Endothelial cell of umbilical vein (primary cell): Measurements from ENCODE around the gene TAF15. TPM values are rescaled to one million over a fixed set of nuclear protein-coding genes. Genes with fewer than 3 reads are reported as not detected.
A peak's percentile ranks its signal among the peaks of the same experiment; 100 is the strongest.

Source experiments
- BruUV-seq: library from RNA; stranded (reverse); fragments of 400-500 nt; replicated peaks from 2 replicates; lab custom pipeline; 2021; lab: Mats Ljungman, UMichigan
- CTCF ChIA-PET: fragments of 300-600, 350-600 bp; sonication (Branson Sonifier 250); formaldehyde crosslinking; loops from one replicate; lab custom pipeline; 2021; ENCODE audit warnings: antibody characterized with exemption, inconsistent platforms; lab: Charles Lee
- POLR2A ChIA-PET: fragments of 300-600, 350-600 bp; sonication (Branson Sonifier 250); formaldehyde crosslinking; loops from one replicate; lab custom pipeline; 2021; ENCODE audit warnings: antibody characterized with exemption, inconsistent platforms; lab: Charles Lee
- DNase-seq: peaks from one replicate; pipeline ENCODE4 v3.0.0-alpha.2; 2011; ENCODE audit warnings: low read depth, low spot score
- FAIRE-seq: peaks from 2 replicates; lab custom pipeline; 2011; peaks lifted over from hg19 to GRCh38; lab: Jason Lieb, UNC
- H2AFZ ChIP-seq: 2 replicates; pipeline ENCODE4 v1.6.0; 2012; ENCODE audit warnings: low read depth, low read length, control low read depth, inconsistent platforms
- H3K27ac ChIP-seq: 2 replicates; pipeline ENCODE4 v1.5.1; 2011; ENCODE audit warnings: low read depth, mild to moderate bottlenecking, control low read depth, low read length, moderate library complexity; ENCODE audit not compliant: insufficient read depth
- H3K27me3 ChIP-seq, 2 experiments: 2 replicates each; pipeline versions ENCODE4 v1.6.0 to v1.6.1; 2011; ENCODE audit warnings: low read length in 2 of 2, mixed read lengths in 1 of 2; ENCODE audit not compliant: control insufficient read depth in 2 of 2, insufficient read depth in 2 of 2
- H3K36me3 ChIP-seq, 2 experiments: 2 replicates in 1 of 2; 3 replicates in 1 of 2; pipeline ENCODE4 v1.5.1; 2011; ENCODE audit warnings: low read length in 2 of 2, mild to moderate bottlenecking in 1 of 2, moderate library complexity in 1 of 2; ENCODE audit not compliant: control insufficient read depth in 2 of 2, insufficient read depth in 2 of 2; ENCODE audit errors: extremely low read depth in 1 of 2
- H3K4me1 ChIP-seq: 3 replicates; pipeline ENCODE4 v1.5.1; 2011; ENCODE audit warnings: mild to moderate bottlenecking, low read length; ENCODE audit not compliant: control insufficient read depth, insufficient read depth; ENCODE audit errors: extremely low read depth
- H3K4me2 ChIP-seq: 2 replicates; pipeline ENCODE4 v1.6.1; 2011; ENCODE audit warnings: low read length, control low read depth, mixed read lengths; ENCODE audit not compliant: insufficient read depth
- H3K4me3 ChIP-seq, 3 experiments: fragments of 200-600 bp in 1 of 3; sonication (generic), shearing (Covaris generic) in 1 of 3; replicated peaks in 1 of 3; 2 replicates each; pipeline ENCODE4 v1.5.1; 2011 to 2016; ENCODE audit warnings: control low read depth in 3 of 3, low read length in 3 of 3, mild to moderate bottlenecking in 2 of 3, inconsistent platforms in 1 of 3, low read depth in 1 of 3, moderate library complexity in 1 of 3; ENCODE audit not compliant: insufficient read depth in 1 of 3
- H3K79me2 ChIP-seq: 2 replicates; pipeline ENCODE4 v1.6.0; 2012; ENCODE audit warnings: low read length, inconsistent platforms; ENCODE audit not compliant: control insufficient read depth, insufficient read depth
- H3K9ac ChIP-seq: replicated peaks from 2 replicates; pipeline ENCODE3; 2011; ENCODE audit warnings: low read length, control low read depth; ENCODE audit not compliant: insufficient read depth; ENCODE audit errors: extremely low read depth
- H3K9me1 ChIP-seq: replicated peaks from 3 replicates; pipeline ENCODE4 v1.6.0; 2011; ENCODE audit warnings: mild to moderate bottlenecking, low read length; ENCODE audit not compliant: control insufficient read depth, insufficient read depth; ENCODE audit errors: extremely low read depth
- H3K9me3 ChIP-seq: replicated peaks from 2 replicates; pipeline ENCODE4 v1.5.1; 2012; ENCODE audit warnings: low read length, inconsistent platforms; ENCODE audit not compliant: control insufficient read depth, insufficient read depth
- H4K20me1 ChIP-seq: replicated peaks from 2 replicates; pipeline ENCODE3; 2011; ENCODE audit warnings: mild to moderate bottlenecking, low read length; ENCODE audit not compliant: control insufficient read depth, insufficient read depth; ENCODE audit errors: extremely low read depth
- EZH2 ChIP-seq: IDR thresholded peaks from 2 replicates; pipeline ENCODE4 v1.6.1; 2012; ENCODE audit warnings: borderline replicate concordance, low read depth, mild to moderate bottlenecking, moderate library complexity, low read length, inconsistent platforms; ENCODE audit not compliant: severe bottlenecking
- GATA2 ChIP-seq: IDR thresholded peaks from 2 replicates; pipeline ENCODE4 v1.7.0; 2011; ENCODE audit warnings: low read depth, mild to moderate bottlenecking, moderate library complexity, mixed read lengths, low read length; ENCODE audit not compliant: insufficient read length, insufficient read depth
- JUN ChIP-seq: IDR thresholded peaks from 2 replicates; pipeline ENCODE4 v1.6.1; 2011; ENCODE audit warnings: borderline replicate concordance, low read depth; ENCODE audit not compliant: insufficient read length, insufficient read depth
- MYC ChIP-seq: IDR thresholded peaks from one replicate; pipeline ENCODE4 v1.6.1; 2011; ENCODE audit warnings: mild to moderate bottlenecking, low read depth, low read length
- POLR2A ChIP-seq: IDR thresholded peaks from 2 replicates; pipeline ENCODE4 v1.6.1; 2012; ENCODE audit warnings: low read depth, mild to moderate bottlenecking, control low read depth, low read length
- POLR2AphosphoS5 ChIP-seq: IDR thresholded peaks from 2 replicates; pipeline ENCODE4 v1.6.1; 2012; ENCODE audit warnings: low read depth, mild to moderate bottlenecking, control low read depth, low read length, moderate library complexity; ENCODE audit not compliant: insufficient read depth
- dilution Hi-C: fragments of 300-500 bp; cut with MboI; formaldehyde crosslinking; loops from one replicate; pipeline ENCODE4 v1.15.0; 2019; ENCODE audit warnings: low sequenced_read_pairs; ENCODE audit not compliant: extremely low pct_ligation_motif_present
- intact Hi-C: fragments of 100-400 bp; cut with micrococcal nuclease; formaldehyde crosslinking; loops from one replicate; pipeline ENCODE4 v1.10.0; 2022
- polyA plus RNA-seq, 4 experiments: library from polyadenylated mRNA; depleted of rRNA in 3 of 4; stranded (reverse) in 3 of 4; unstranded in 1 of 4; fragments of >200 nt; gene quantifications; 2 replicates each; pipeline versions ENCODE4 v1.2.1 to v1.2.3, GENCODE V29; 2011 to 2012; ENCODE audit warnings: missing spikeins in 1 of 4
- total RNA-seq: library from RNA; stranded (reverse); gene quantifications from 2 replicates; pipeline ENCODE4 v1.2.3, GENCODE V29; 2021
- TF ChIP-seq, protein P1 (sequence below), 2 donors: IDR thresholded peaks; 1 replicate in 1 of 2; 2 replicates in 1 of 2; pipeline ENCODE4 v1.5.1; 2011; ENCODE audit warnings: low read length in 2 of 2, mild to moderate bottlenecking in 2 of 2, moderate library complexity in 2 of 2, control low read depth in 1 of 2, inconsistent platforms in 1 of 2, low read depth in 1 of 2; ENCODE audit not compliant: insufficient read depth in 1 of 2; ENCODE audit errors: extremely low read depth in 1 of 2
- TF ChIP-seq, protein P2 (sequence below): IDR thresholded peaks from 2 replicates; pipeline ENCODE4 v1.6.1; 2011; ENCODE audit not compliant: insufficient read depth, insufficient read length

The TAF15 gene
- total and polyA plus RNA-seq, 2 donors (not counting 3 experiments of a cell fraction or from before 2014, with no cell fraction given), result 59.4 to 247 TPM

DNA sequence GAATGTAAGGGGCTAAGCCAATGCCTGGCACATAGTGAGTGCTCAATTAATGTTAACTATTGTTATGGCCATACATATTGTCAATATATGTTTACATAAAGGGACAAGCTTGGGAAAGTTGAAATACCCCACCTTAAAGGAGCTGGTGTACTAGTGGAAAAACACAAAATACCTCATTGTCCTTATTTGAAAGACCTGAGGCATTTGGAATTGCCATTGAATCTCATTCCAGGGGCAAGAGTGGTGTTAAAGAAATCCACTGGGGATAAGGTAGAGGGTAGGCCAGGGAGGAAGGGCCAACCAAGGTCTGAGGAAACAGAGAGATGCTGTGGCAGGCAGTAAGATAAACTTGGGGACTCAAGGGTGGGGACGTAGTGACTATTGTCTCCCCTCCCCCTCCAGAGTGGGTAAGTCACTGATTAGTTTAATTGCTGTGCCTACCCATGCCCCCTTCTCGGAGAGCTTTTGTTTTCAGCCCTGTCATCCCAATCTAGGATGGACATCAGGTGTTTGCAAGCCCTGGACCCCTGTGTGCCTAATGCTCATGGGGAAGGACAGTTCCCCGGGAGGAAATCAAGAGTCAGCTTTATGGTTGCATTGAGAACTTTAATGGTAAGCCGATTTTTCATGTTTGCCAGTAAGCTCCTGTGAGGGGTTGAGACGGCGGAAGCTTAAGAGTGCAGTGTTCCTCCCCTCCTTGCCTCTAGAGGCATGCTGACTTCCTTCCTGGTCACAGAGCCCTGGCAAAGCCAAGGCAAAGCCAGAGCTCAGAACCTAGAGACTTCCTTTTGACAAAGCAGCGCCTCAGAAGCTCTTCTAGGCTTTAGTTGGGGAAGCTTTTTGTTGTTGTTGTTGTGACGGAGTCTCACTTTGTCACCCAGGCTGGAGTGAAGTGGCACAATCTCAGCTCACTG, 61.9 kb downstream of the TAF15 start:
- no peaks in the 10 kb centered on the region for H3K79me2 ChIP-seq
- no peaks in the 10 kb centered on the region for H3K27me3 ChIP-seq
- CTCF ChIA-PET, result interaction anchor here (0.9 to 1.8 kb wide), 4 partner anchors 10 to 74 kb away, joined by 3 to 13 read pairs (median 6); no protein-coding TSS in a partner anchor
- dilution Hi-C loops, result no loop called here
- no TSS peak for BruUV-seq
- no peak overlapping the region for H3K4me2 ChIP-seq
- H3K9me3 ChIP-seq, result no peaks in the 10 kb centered on the region
- no peak for FAIRE-seq
- H3K36me3 ChIP-seq, result no peaks in the 10 kb centered on the region
- H3K27ac ChIP-seq, result no peak overlapping the region
- peaks cover 22% of the 10 kb centered on the region for H3K4me1 ChIP-seq
- no peak overlapping the region for H3K4me3 ChIP-seq
- H3K9me1 ChIP-seq, result no peaks in the 10 kb centered on the region
- no peaks in the 10 kb centered on the region for H4K20me1 ChIP-seq
- H3K9ac ChIP-seq, result no peak overlapping the region
- POLR2A ChIA-PET, result no interaction called here
- TF ChIP-seq, protein P1, sequence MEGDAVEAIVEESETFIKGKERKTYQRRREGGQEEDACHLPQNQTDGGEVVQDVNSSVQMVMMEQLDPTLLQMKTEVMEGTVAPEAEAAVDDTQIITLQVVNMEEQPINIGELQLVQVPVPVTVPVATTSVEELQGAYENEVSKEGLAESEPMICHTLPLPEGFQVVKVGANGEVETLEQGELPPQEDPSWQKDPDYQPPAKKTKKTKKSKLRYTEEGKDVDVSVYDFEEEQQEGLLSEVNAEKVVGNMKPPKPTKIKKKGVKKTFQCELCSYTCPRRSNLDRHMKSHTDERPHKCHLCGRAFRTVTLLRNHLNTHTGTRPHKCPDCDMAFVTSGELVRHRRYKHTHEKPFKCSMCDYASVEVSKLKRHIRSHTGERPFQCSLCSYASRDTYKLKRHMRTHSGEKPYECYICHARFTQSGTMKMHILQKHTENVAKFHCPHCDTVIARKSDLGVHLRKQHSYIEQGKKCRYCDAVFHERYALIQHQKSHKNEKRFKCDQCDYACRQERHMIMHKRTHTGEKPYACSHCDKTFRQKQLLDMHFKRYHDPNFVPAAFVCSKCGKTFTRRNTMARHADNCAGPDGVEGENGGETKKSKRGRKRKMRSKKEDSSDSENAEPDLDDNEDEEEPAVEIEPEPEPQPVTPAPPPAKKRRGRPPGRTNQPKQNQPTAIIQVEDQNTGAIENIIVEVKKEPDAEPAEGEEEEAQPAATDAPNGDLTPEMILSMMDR (IDR thresholded peaks at IDR 0.05; ENCODE audit: extremely low read depth in 1 of 2, insufficient read depth in 1 of 2, low read depth in 1 of 2, low read length in 2 of 2), result no peak
- TF ChIP-seq JUN, result no peak
- TF ChIP-seq POLR2A, result no peak
- TF ChIP-seq GATA2, result no peak
- TF ChIP-seq MYC, result no peak
- no peak for TF ChIP-seq EZH2
- TF ChIP-seq, protein P2, sequence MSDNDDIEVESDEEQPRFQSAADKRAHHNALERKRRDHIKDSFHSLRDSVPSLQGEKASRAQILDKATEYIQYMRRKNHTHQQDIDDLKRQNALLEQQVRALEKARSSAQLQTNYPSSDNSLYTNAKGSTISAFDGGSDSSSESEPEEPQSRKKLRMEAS, result no peak
- TF ChIP-seq POLR2AphosphoS5, result no peak
- intact Hi-C loops, result no loop called here
- peak overlapping the region; percentile 50 for H2AFZ ChIP-seq
- DNase-seq, result no peak
